Skeletal muscle tissue (tissue), 4 donors: ENCODE results near the gene CPLX1. TPM values are rescaled to one million over a fixed set of nuclear protein-coding genes. Genes with fewer than 3 reads are reported as not detected.

Experiments
- H3K27ac ChIP-seq: one replicate; pipeline ENCODE4 v1.7.0; 2013; ENCODE audit warnings: mild to moderate bottlenecking, low read depth, low read length, inconsistent platforms
- H3K27me3 ChIP-seq, 3 donors: one replicate each; pipeline ENCODE4 v1.7.0; 2013; ENCODE audit warnings: low read length in 3 of 3; ENCODE audit not compliant: control insufficient read depth in 3 of 3, insufficient read depth in 3 of 3
- H3K36me3 ChIP-seq, 3 donors: one replicate each; pipeline ENCODE4 v1.7.0; 2013; ENCODE audit warnings: low read length in 3 of 3; ENCODE audit not compliant: control insufficient read depth in 3 of 3, insufficient read depth in 3 of 3
- H3K4me1 ChIP-seq, 3 donors: one replicate each; pipeline ENCODE4 v1.7.0; 2013; ENCODE audit warnings: low read length in 3 of 3, mild to moderate bottlenecking in 3 of 3; ENCODE audit not compliant: control insufficient read depth in 3 of 3, insufficient read depth in 3 of 3
- H3K4me3 ChIP-seq, 3 donors: one replicate each; pipeline ENCODE4 v1.7.0; 2013; ENCODE audit warnings: low read length in 3 of 3
- H3K9ac ChIP-seq, 3 donors: one replicate each; pipeline ENCODE4 v1.7.0; 2013; ENCODE audit warnings: low read length in 3 of 3, mild to moderate bottlenecking in 3 of 3, moderate library complexity in 2 of 3, low read depth in 1 of 3
- H3K9me3 ChIP-seq, 3 donors: one replicate each; pipeline ENCODE4 v1.7.0; 2013; ENCODE audit warnings: low read length in 3 of 3; ENCODE audit not compliant: control insufficient read depth in 3 of 3
- total RNA-seq: library from RNA; depleted of rRNA; stranded (reverse); fragments of >200 nt; gene quantifications from one replicate; pipeline ENCODE4 v1.2.3, GENCODE V29; 2014
- donor health status: Osteomylitis.

Gene CPLX1
- not detected for total RNA-seq

GRCh38 chr4:825971-826330 lies at the start of gene CPLX1:
Gene CPLX1, minus strand, starts transcription at chr4:826129. Its CDS starts 1,607 bp downstream, at chr4:824522.
- H3K9me3 ChIP-seq, result no peaks in the 10 kb centered on the region
- H3K4me3 ChIP-seq, result no peak within 1 kb of the TSS
- H3K4me1 ChIP-seq, result no peaks in the 10 kb centered on the region
- no peak within 1 kb of the TSS for H3K9ac ChIP-seq
- peaks cover 74 to 85% (median 84%) of the 10 kb centered on the region in 3 donors for H3K27me3 ChIP-seq
- H3K27ac ChIP-seq, result no peak within 1 kb of the TSS
- no peaks in the 10 kb centered on the region for H3K36me3 ChIP-seq

GRCh38 chr4:874971-875817 lies 49.3 kb upstream of the CPLX1 start:
- Histone ChIP-seq H3K27me3 (no peaks in the 10 kb centered on the region), H3K9ac (no peak overlapping the region), H3K4me1 (no peaks in the 10 kb centered on the region), H3K27ac (no peak overlapping the region), H3K4me3 (no peak overlapping the region), H3K36me3 (peaks cover 50 to 72% (median 68%) of the 10 kb centered on the region in 3 donors), H3K9me3 (no peaks in the 10 kb centered on the region)

- no peak overlapping the region for H3K4me3 ChIP-seq
- H3K36me3 ChIP-seq, result peaks cover 51 to 72% (median 67%) of the 10 kb centered on the region in 3 donors
- H3K9me3 ChIP-seq, result peaks cover 0 to 3% (median 0%) of the 10 kb centered on the region in 3 donors
- H3K4me1 ChIP-seq, result no peaks in the 10 kb centered on the region
- H3K9ac ChIP-seq, result no peak overlapping the region
- H3K27ac ChIP-seq, result no peak overlapping the region
- H3K27me3 ChIP-seq, result no peaks in the 10 kb centered on the region
Observed at GRCh38 chr4:874056-874455, 48.1 kb upstream of the CPLX1 start.

GRCh38 chr4:872241-872981 lies 46.5 kb upstream of the CPLX1 start:
- Histone ChIP-seq H3K9ac (no peak overlapping the region), H3K4me1 (no peaks in the 10 kb centered on the region), H3K27ac (no peak overlapping the region), H3K9me3 (peaks cover 0 to 3% (median 0%) of the 10 kb centered on the region in 3 donors), H3K4me3 (no peak overlapping the region), H3K36me3 (peaks cover 56 to 74% (median 66%) of the 10 kb centered on the region in 3 donors), H3K27me3 (no peaks in the 10 kb centered on the region)

GRCh38 chr4:871484-871883 lies 45.6 kb upstream of the CPLX1 start:
- Histone ChIP-seq H3K4me1 (no peaks in the 10 kb centered on the region), H3K27ac (no peak overlapping the region), H3K36me3 (peaks cover 54 to 76% (median 67%) of the 10 kb centered on the region in 3 donors), H3K27me3 (no peaks in the 10 kb centered on the region), H3K9me3 (peaks cover 0 to 3% (median 0%) of the 10 kb centered on the region in 3 donors), H3K9ac (no peak overlapping the region), H3K4me3 (no peak overlapping the region)

- no peak overlapping the region for H3K27ac ChIP-seq
- peaks cover 0 to 3% (median 0%) of the 10 kb centered on the region in 3 donors for H3K9me3 ChIP-seq
- peaks cover 53 to 75% (median 68%) of the 10 kb centered on the region in 3 donors for H3K36me3 ChIP-seq
Observed at GRCh38 chr4:870951-871350, 45.0 kb upstream of the CPLX1 start.

GRCh38 chr4:869776-870175 lies 43.8 kb upstream of the CPLX1 start:
- no peaks in the 10 kb centered on the region for H3K27me3 ChIP-seq
- no peaks in the 10 kb centered on the region for H3K4me1 ChIP-seq
- H3K9me3 ChIP-seq, result peaks cover 0 to 3% (median 0%) of the 10 kb centered on the region in 3 donors
- no peak overlapping the region for H3K4me3 ChIP-seq
- H3K27ac ChIP-seq, result no peak overlapping the region
- no peak overlapping the region for H3K9ac ChIP-seq
- H3K36me3 ChIP-seq, result peaks cover 54 to 79% (median 72%) of the 10 kb centered on the region in 3 donors

More at GRCh38 chr4:870951-871350, 45.0 kb upstream of the CPLX1 start:
- Histone ChIP-seq H3K4me1 (no peaks in the 10 kb centered on the region), H3K27me3 (no peaks in the 10 kb centered on the region), H3K9ac (no peak overlapping the region), H3K4me3 (no peak overlapping the region)

- Histone ChIP-seq H3K27ac (no peak overlapping the region), H3K9ac (no peak overlapping the region), H3K36me3 (peaks cover 56 to 78% (median 67%) of the 10 kb centered on the region in 3 donors), H3K4me3 (no peak overlapping the region), H3K9me3 (peaks cover 0 to 3% (median 0%) of the 10 kb centered on the region in 3 donors), H3K4me1 (no peaks in the 10 kb centered on the region), H3K27me3 (no peaks in the 10 kb centered on the region)
Observed at GRCh38 chr4:868421-868820, 42.5 kb upstream of the CPLX1 start.

- Histone ChIP-seq H3K4me3 (no peak overlapping the region), H3K27me3 (no peaks in the 10 kb centered on the region), H3K36me3 (peaks cover 61 to 81% (median 69%) of the 10 kb centered on the region in 3 donors), H3K27ac (no peak overlapping the region), H3K4me1 (no peaks in the 10 kb centered on the region), H3K9ac (no peak overlapping the region), H3K9me3 (peaks cover 0 to 3% (median 0%) of the 10 kb centered on the region in 3 donors)
Observed at GRCh38 chr4:867526-868250, 41.8 kb upstream of the CPLX1 start.
